HepG2 (cell line): ENCODE measurements around the gene CYP2W1. TPM values are rescaled to one million over a fixed set of nuclear protein-coding genes. Genes with fewer than 3 reads are reported as not detected.

Experiments used
- CENPBD1 ChIP-seq: sonication (generic); formaldehyde crosslinking; IDR thresholded peaks from 2 replicates; pipeline ENCODE4 v1.8.0; 2022; ENCODE audit warnings: missing genetic modification reagents, low read depth, mild to moderate bottlenecking, borderline replicate concordance
- CREB1 ChIP-seq, 2 experiments: fragments of 450-650 bp in 1 of 2; IDR thresholded peaks; 2 replicates each; pipeline ENCODE4 v1.6.1; 2016 to 2017; ENCODE audit warnings: control low read depth in 1 of 2, mild to moderate bottlenecking in 1 of 2, missing compliant biosample characterization in 1 of 2, missing genetic modification characterization in 1 of 2
- HDAC1 ChIP-seq: sonication (generic); formaldehyde crosslinking; IDR thresholded peaks from 2 replicates; pipeline ENCODE4 v1.5.1; 2020; ENCODE audit warnings: mild to moderate bottlenecking, missing genetic modification reagents
- HDAC2 ChIP-seq: sonication (generic); formaldehyde crosslinking; IDR thresholded peaks from 2 replicates; pipeline ENCODE4 v1.4.0; 2020; ENCODE audit warnings: missing genetic modification reagents
- HNRNPLL ChIP-seq: fragments of 200-400 bp; formaldehyde crosslinking; IDR thresholded peaks from 2 replicates; pipeline ENCODE4 v1.6.1; 2017; ENCODE audit warnings: mild to moderate bottlenecking, low read depth, low read length; ENCODE audit not compliant: poor library complexity, severe bottlenecking
- HOXA3 ChIP-seq: sonication (generic); formaldehyde crosslinking; IDR thresholded peaks from 2 replicates; pipeline ENCODE4 v1.5.0; 2020; ENCODE audit warnings: missing genetic modification reagents
- MAZ ChIP-seq, 2 experiments: sonication (generic) in 1 of 2; formaldehyde crosslinking in 1 of 2; IDR thresholded peaks; 2 replicates each; pipeline versions ENCODE4 v1.5.0 to v1.6.1; 2012 to 2020; ENCODE audit warnings: low read depth in 2 of 2, mild to moderate bottlenecking in 2 of 2, borderline replicate concordance in 1 of 2, improper control_type of control experiment in 1 of 2, low read length in 1 of 2, missing genetic modification reagents in 1 of 2, moderate library complexity in 1 of 2
- MIER2 ChIP-seq: IDR thresholded peaks from 2 replicates; pipeline ENCODE4 v1.6.1; 2016; ENCODE audit warnings: missing biosample characterization, missing genetic modification reagents
- PBX3 ChIP-seq: sonication (generic); formaldehyde crosslinking; IDR thresholded peaks from 2 replicates; pipeline ENCODE4 v1.8.1; 2023; ENCODE audit warnings: missing genetic modification reagents, inconsistent platforms, borderline replicate concordance
- SPEN ChIP-seq: sonication (generic); formaldehyde crosslinking; IDR thresholded peaks from 2 replicates; pipeline ENCODE4 v1.5.1; 2020; ENCODE audit warnings: low read depth, mild to moderate bottlenecking, missing genetic modification reagents
- U2AF2 ChIP-seq: fragments of 200-400 bp; formaldehyde crosslinking; IDR thresholded peaks from 2 replicates; pipeline ENCODE4 v1.6.1; 2017; ENCODE audit warnings: low read depth, mild to moderate bottlenecking, low read length
- ZBTB46 ChIP-seq: sonication (generic); formaldehyde crosslinking; IDR thresholded peaks from 2 replicates; pipeline ENCODE4 v1.4.0; 2020; ENCODE audit warnings: mild to moderate bottlenecking, missing genetic modification reagents, borderline replicate concordance
- ZFX ChIP-seq: sonication (generic); formaldehyde crosslinking; IDR thresholded peaks from 2 replicates; pipeline ENCODE4 v1.4.0; 2020; ENCODE audit warnings: mild to moderate bottlenecking, low read depth, missing genetic modification reagents, moderate library complexity
- ZNF264 ChIP-seq: sonication (generic); formaldehyde crosslinking; IDR thresholded peaks from 2 replicates; pipeline ENCODE4 v1.4.0; 2020; ENCODE audit warnings: missing genetic modification reagents
- ZNF382 ChIP-seq: sonication (generic); formaldehyde crosslinking; IDR thresholded peaks from 2 replicates; pipeline ENCODE4 v1.5.0; 2020; ENCODE audit warnings: missing genetic modification reagents, mild to moderate bottlenecking, borderline replicate concordance
- ZNF770 ChIP-seq: sonication (generic); formaldehyde crosslinking; IDR thresholded peaks from 2 replicates; pipeline ENCODE4 v1.5.0; 2020; ENCODE audit warnings: mild to moderate bottlenecking, missing genetic modification reagents
- ZNF800 ChIP-seq: sonication (generic); formaldehyde crosslinking; IDR thresholded peaks from 2 replicates; pipeline ENCODE4 v1.4.0; 2020; ENCODE audit warnings: missing genetic modification reagents
- ZSCAN5A ChIP-seq: sonication (generic); formaldehyde crosslinking; IDR thresholded peaks from 2 replicates; pipeline ENCODE4 v1.8.0; 2022; ENCODE audit warnings: mild to moderate bottlenecking, missing genetic modification reagents, borderline replicate concordance
- polyA plus RNA-seq, 8 experiments: library from polyadenylated mRNA; depleted of rRNA in 3 of 8; stranded (reverse) in 7 of 8; unstranded in 1 of 8; fragments of >200 nt; fragmentation: Illumina TruSeq in 4 of 8; extraction: Trizol in 4 of 8; gene quantifications; 2 replicates each; pipeline versions ENCODE4 v1.2.1 to v1.2.3, GENCODE V29; 2011 to 2016; ENCODE audit warnings: low read depth in 4 of 8, missing spikeins in 1 of 8, mixed read lengths in 1 of 8; ENCODE audit not compliant: insufficient read depth in 1 of 8
- total RNA-seq, 5 experiments: library from RNA; depleted of rRNA; stranded (reverse); fragments of >200 nt; fragmentation: Illumina TruSeq; extraction: Trizol; gene quantifications; 2 replicates each; pipeline ENCODE4 v1.2.3, GENCODE V29; 2016; ENCODE audit warnings: low read depth in 1 of 5

CYP2W1 gene
- total and polyA plus RNA-seq, 2 of the 13 experiments (the other 11 are each of a cell fraction or from before 2014, with no cell fraction given): 19.5 to 31.7 TPM

- TF ChIP-seq ZNF800 (CRISPR knock-in tag) (no peak), PBX3 (CRISPR knock-in tag) (no peak), ZBTB46 (CRISPR knock-in tag) (no peak), U2AF2 (no peak), ZSCAN5A (CRISPR knock-in tag) (no peak), MAZ (IDR thresholded peaks at IDR 0.05; ENCODE audit: borderline replicate concordance, low read depth, low read length) (peak; percentile 80; the same call in 1 of the 2 replicates), MAZ (CRISPR knock-in tag; IDR thresholded peaks at IDR 0.05; ENCODE audit: low read depth) (peak; percentile 22; the same call in 1 of the 2 replicates), MIER2 (CRISPR knock-in tag) (no peak), HDAC2 (CRISPR knock-in tag) (no peak), HNRNPLL (peak; percentile 86), ZNF770 (peak; percentile 38; the same call in 1 of the 2 replicates), CENPBD1 (CRISPR knock-in tag) (no peak), SPEN (CRISPR knock-in tag) (no peak; the same call in 1 of the 2 replicates), CREB1 (IDR thresholded peaks at IDR 0.05) (no peak), CREB1 (CRISPR knock-in tag; IDR thresholded peaks at IDR 0.05) (no peak), HDAC1 (CRISPR knock-in tag) (peak; percentile 38; the same call in 1 of the 2 replicates), ZNF382 (CRISPR knock-in tag) (no peak), HOXA3 (CRISPR knock-in tag) (peak; percentile 44; the same call in 1 of the 2 replicates), ZNF264 (no peak), ZFX (peak; percentile 15; the same call in 1 of the 2 replicates)
Measured at GRCh38 chr7:1028044-1028770, 45.2 kb downstream of the CYP2W1 start (continued).
